ENCODE data around the gene SAMD4A.

Gene SAMD4A

DNA sequence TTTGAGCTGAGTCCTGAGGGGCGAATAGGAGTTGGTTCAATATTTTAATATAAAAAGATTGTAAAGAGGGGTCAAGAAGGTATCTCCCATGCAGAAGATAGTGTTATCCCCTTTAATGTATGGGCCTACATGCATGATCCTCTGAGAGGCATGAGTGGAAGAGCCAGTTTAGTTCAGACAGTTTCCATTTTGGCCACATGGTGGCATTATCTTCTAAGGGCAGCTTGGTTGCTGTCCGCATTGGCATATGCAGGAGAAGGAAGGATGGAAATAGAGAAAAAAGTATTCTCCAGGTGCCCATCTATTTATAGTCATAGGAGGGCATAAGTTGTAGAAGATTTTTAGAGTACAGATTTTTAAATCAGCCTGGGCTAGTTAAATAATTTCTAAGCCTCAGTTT, 5.4 kb downstream of the SAMD4A start:
- DNase-seq (ENCODE audit: low spot score), result peak; percentile 22
- TF ChIP-seq, protein P1, sequence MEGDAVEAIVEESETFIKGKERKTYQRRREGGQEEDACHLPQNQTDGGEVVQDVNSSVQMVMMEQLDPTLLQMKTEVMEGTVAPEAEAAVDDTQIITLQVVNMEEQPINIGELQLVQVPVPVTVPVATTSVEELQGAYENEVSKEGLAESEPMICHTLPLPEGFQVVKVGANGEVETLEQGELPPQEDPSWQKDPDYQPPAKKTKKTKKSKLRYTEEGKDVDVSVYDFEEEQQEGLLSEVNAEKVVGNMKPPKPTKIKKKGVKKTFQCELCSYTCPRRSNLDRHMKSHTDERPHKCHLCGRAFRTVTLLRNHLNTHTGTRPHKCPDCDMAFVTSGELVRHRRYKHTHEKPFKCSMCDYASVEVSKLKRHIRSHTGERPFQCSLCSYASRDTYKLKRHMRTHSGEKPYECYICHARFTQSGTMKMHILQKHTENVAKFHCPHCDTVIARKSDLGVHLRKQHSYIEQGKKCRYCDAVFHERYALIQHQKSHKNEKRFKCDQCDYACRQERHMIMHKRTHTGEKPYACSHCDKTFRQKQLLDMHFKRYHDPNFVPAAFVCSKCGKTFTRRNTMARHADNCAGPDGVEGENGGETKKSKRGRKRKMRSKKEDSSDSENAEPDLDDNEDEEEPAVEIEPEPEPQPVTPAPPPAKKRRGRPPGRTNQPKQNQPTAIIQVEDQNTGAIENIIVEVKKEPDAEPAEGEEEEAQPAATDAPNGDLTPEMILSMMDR (IDR thresholded peaks at IDR 0.05; ENCODE audit: extremely low read depth, missing control alignments), result no peak

DNA sequence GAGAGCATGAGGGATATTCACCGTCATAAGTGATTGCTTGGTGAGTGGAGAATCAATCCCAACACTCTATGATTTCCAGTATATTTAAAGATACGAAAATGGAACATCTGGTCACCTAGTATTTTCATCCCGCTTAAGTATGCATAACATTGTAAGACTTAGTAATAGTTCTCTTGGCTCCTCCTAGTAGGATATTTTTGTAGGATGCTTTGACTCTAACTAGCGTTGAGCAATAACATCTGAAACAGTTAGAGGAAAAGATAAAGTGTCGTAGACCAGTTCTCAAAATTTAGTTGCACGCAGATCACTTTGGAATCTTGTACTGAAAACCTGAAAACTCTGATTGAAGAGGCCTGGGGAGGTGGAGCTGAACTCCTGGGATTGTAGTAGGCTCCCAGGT, 7.6 kb downstream of the SAMD4A start:
- no peak for DNase-seq (ENCODE audit: low spot score)
- TF ChIP-seq, protein P1 (IDR thresholded peaks at IDR 0.05; ENCODE audit: extremely low read depth, missing control alignments), result no peak

DNA sequence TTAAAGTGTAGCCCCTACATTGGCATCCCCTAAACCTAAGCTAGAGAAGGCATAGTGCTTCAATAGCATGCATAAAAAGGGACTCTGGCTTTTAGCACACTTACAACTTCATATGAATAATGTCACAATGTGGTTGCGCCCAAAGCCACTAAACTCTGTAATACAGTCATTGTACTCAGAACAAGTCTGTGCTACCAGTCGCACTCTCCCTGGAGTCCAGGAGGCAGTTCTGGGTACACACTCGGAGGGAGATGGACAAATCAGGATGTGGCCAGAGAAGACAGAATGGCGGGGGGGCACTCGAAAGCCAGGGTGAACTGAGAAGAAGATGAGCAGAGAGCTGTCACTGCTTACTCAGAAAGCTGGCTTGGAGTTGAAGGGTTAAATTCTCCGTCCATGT, 10.6 kb downstream of the SAMD4A start:
- TF ChIP-seq, protein P1 (IDR thresholded peaks at IDR 0.05; ENCODE audit: extremely low read depth, missing control alignments), result no peak
- DNase-seq (ENCODE audit: low spot score), result no peak

DNA sequence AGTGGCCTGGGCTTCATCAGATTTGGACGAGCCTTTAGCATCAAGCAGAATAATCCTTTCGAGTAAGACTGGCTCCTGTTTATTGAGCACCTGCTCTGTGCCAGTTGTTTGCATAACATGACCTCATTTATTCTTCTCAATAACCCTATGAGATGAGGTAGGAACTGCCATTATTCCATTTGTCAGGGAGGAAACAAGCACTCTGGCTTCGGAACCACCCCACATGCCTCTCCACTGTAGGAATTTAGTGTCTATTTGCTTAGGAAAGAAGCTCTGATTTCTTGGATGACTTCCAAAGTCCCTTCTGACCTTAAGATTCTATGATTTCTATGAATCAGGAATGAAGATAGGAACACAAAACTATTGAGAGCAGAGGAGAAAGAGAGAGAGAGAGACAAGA, 11.0 kb downstream of the SAMD4A start:
- TF ChIP-seq, protein P1 (IDR thresholded peaks at IDR 0.05; ENCODE audit: extremely low read depth, missing control alignments), result no peak

DNA sequence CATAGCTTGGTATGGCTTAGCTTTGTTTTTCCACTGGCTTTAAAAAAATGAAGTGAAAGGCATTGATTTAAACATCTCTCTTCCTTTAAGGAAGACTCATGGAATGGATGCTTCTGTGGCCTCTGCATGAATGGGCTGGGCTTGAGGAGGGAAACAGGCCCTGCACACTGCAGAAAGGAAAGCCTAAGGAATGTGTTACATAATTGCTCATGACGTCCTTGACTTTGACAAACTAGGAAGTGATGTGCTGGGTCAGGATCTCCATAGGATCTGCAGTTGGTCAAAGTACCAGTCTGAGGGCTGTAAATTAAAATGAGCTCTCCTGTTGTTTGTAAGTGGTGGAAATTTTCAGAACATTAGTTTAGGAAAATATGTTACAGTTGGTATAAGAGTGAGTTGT, 12.7 kb downstream of the SAMD4A start:
- TF ChIP-seq, protein P1 (IDR thresholded peaks at IDR 0.05; ENCODE audit: extremely low read depth, missing control alignments), result no peak
- DNase-seq (ENCODE audit: low spot score), result no peak

More for the DNA sequence above, 11.0 kb downstream of the SAMD4A start:
- no peak for DNase-seq (ENCODE audit: low spot score)

DNA sequence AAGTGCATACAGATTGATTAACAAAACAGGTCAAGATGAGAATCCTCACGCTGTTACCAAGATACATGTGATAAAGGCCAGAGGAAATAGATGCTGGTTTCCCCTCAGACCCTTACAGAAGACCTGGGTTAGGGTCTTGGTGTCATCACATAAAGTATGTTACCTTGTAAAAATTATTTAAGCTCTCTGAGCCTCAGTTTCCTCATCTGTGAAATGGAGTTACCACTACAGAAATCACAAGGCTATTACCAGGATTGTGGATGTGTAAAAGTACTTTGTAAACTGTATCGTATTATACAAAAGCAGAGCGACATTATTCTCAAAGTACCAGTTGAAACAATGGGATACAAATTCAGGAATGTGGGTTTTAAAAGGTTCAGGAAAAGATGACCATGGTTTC, 14.0 kb downstream of the SAMD4A start:
- TF ChIP-seq, protein P1 (IDR thresholded peaks at IDR 0.05; ENCODE audit: extremely low read depth, missing control alignments), result no peak
- DNase-seq (ENCODE audit: low spot score), result no peak

DNA sequence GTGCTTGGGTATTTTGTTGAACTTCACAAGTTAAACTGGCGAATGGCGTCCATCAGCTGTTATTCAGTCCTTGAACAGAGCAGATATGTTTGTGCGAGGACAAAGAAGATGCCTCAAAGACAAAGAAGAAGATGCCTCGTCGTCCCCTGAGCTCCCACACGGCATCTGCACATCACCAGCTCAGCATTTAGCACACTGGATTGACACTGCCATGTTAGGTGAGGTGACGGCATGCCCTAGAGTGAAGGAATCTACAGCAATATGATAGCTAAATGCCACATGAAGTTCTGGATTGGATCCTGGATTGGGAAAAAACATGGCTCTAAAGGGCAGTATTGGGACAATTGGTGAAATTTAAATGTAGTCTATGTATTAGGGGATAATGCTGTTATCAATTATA, 15.4 kb downstream of the SAMD4A start:
- TF ChIP-seq, protein P1 (IDR thresholded peaks at IDR 0.05; ENCODE audit: extremely low read depth, missing control alignments), result no peak
- no peak for DNase-seq (ENCODE audit: low spot score)
